ENCODE data around the gene MYL7.

The MYL7 gene

GRCh38 chr7:44114586-44115310, 26.4 kb downstream of the MYL7 start:
- Histone ChIP-seq H3K27ac (ENCODE audit: low read depth, low read length) (no peak overlapping the region), H3K36me3 (ENCODE audit: insufficient read depth, low read length) (peaks cover 69% of the 10 kb centered on the region), H3K4me3 (ENCODE audit: low read length) (no peak overlapping the region), H3K27me3 (ENCODE audit: insufficient read depth, low read length) (no peaks in the 10 kb centered on the region), H3K9ac (ENCODE audit: low read depth, low read length) (no peak overlapping the region), H3K9me3 (ENCODE audit: insufficient read depth, low read depth, low read length) (no peaks in the 10 kb centered on the region), H3K4me1 (ENCODE audit: insufficient read depth, low read length) (0 out of 2 replicates have a peak, but pooled peaks cover 6% of the 10 kb centered on the region)
- WGBS = 94% methylated on average over 12 of the region's 12 CpGs

- H3K4me3 ChIP-seq (ENCODE audit: low read length) = no peak overlapping the region
- H3K36me3 ChIP-seq (ENCODE audit: insufficient read depth, low read length) = peaks cover 62% of the 10 kb centered on the region
- H3K4me1 ChIP-seq (ENCODE audit: insufficient read depth, low read length) = 0 out of 2 replicates have a peak, but pooled peaks cover 6% of the 10 kb centered on the region
- H3K9me3 ChIP-seq (ENCODE audit: insufficient read depth, low read depth, low read length) = no peaks in the 10 kb centered on the region
- H3K27me3 ChIP-seq (ENCODE audit: insufficient read depth, low read length) = no peaks in the 10 kb centered on the region
- H3K9ac ChIP-seq (ENCODE audit: low read depth, low read length) = no peak overlapping the region
- H3K27ac ChIP-seq (ENCODE audit: low read depth, low read length) = no peak overlapping the region
- WGBS = 95% methylated on average over 24 of the region's 24 CpGs
Observed at GRCh38 chr7:44113764-44114354, 27.3 kb downstream of the MYL7 start.

- H3K4me1 ChIP-seq (ENCODE audit: insufficient read depth, low read length) = 0 out of 2 replicates have a peak, but pooled peaks cover 6% of the 10 kb centered on the region
- H3K27ac ChIP-seq (ENCODE audit: low read depth, low read length) = no peak overlapping the region
- H3K4me3 ChIP-seq (ENCODE audit: low read length) = no peak overlapping the region
- no peaks in the 10 kb centered on the region for H3K27me3 ChIP-seq (ENCODE audit: insufficient read depth, low read length)
- 92% methylated on average over 30 of the region's 34 CpGs for WGBS
- no peak overlapping the region for H3K9ac ChIP-seq (ENCODE audit: low read depth, low read length)
- no peaks in the 10 kb centered on the region for H3K9me3 ChIP-seq (ENCODE audit: insufficient read depth, low read depth, low read length)
- peaks cover 59% of the 10 kb centered on the region for H3K36me3 ChIP-seq (ENCODE audit: insufficient read depth, low read length)
Observed at GRCh38 chr7:44112997-44113763, 28.0 kb downstream of the MYL7 start.

- 85% methylated on average over 41 of the region's 41 CpGs for WGBS
Observed at GRCh38 chr7:44112231-44112996, 28.7 kb downstream of the MYL7 start.

GRCh38 chr7:44111761-44112160, 29.4 kb downstream of the MYL7 start:
- 93% methylated on average over 16 of the region's 16 CpGs for WGBS
- no peak overlapping the region for H3K4me3 ChIP-seq (ENCODE audit: low read length)
- H3K27ac ChIP-seq (ENCODE audit: low read depth, low read length) = no peak overlapping the region
- no peak overlapping the region for H3K9ac ChIP-seq (ENCODE audit: low read depth, low read length)
- 0 out of 2 replicates have a peak, but pooled peaks cover 6% of the 10 kb centered on the region for H3K4me1 ChIP-seq (ENCODE audit: insufficient read depth, low read length)
- H3K36me3 ChIP-seq (ENCODE audit: insufficient read depth, low read length) = peaks cover 48% of the 10 kb centered on the region
- no peaks in the 10 kb centered on the region for H3K9me3 ChIP-seq (ENCODE audit: insufficient read depth, low read depth, low read length)
- no peaks in the 10 kb centered on the region for H3K27me3 ChIP-seq (ENCODE audit: insufficient read depth, low read length)

More at GRCh38 chr7:44112231-44112996, 28.7 kb downstream of the MYL7 start:
- peaks cover 54% of the 10 kb centered on the region for H3K36me3 ChIP-seq (ENCODE audit: insufficient read depth, low read length)
- no peak overlapping the region for H3K4me3 ChIP-seq (ENCODE audit: low read length)
- H3K27ac ChIP-seq (ENCODE audit: low read depth, low read length) = no peak overlapping the region
- H3K4me1 ChIP-seq (ENCODE audit: insufficient read depth, low read length) = 0 out of 2 replicates have a peak, but pooled peaks cover 6% of the 10 kb centered on the region
- no peaks in the 10 kb centered on the region for H3K27me3 ChIP-seq (ENCODE audit: insufficient read depth, low read length)
- no peak overlapping the region for H3K9ac ChIP-seq (ENCODE audit: low read depth, low read length)
- no peaks in the 10 kb centered on the region for H3K9me3 ChIP-seq (ENCODE audit: insufficient read depth, low read depth, low read length)

GRCh38 chr7:44110719-44111635, 30.2 kb downstream of the MYL7 start:
- H3K27ac ChIP-seq (ENCODE audit: low read depth, low read length) = no peak overlapping the region
- 0 out of 2 replicates have a peak, but pooled peaks cover 6% of the 10 kb centered on the region for H3K4me1 ChIP-seq (ENCODE audit: insufficient read depth, low read length)
- WGBS = 89% methylated on average over 27 of the region's 27 CpGs
- H3K36me3 ChIP-seq (ENCODE audit: insufficient read depth, low read length) = peaks cover 40% of the 10 kb centered on the region
- H3K9me3 ChIP-seq (ENCODE audit: insufficient read depth, low read depth, low read length) = no peaks in the 10 kb centered on the region
- H3K4me3 ChIP-seq (ENCODE audit: low read length) = no peak overlapping the region
- no peaks in the 10 kb centered on the region for H3K27me3 ChIP-seq (ENCODE audit: insufficient read depth, low read length)
- no peak overlapping the region for H3K9ac ChIP-seq (ENCODE audit: low read depth, low read length)

GRCh38 chr7:44109991-44110390, 31.1 kb downstream of the MYL7 start:
- Histone ChIP-seq H3K27ac (ENCODE audit: low read depth, low read length) (no peak overlapping the region), H3K4me3 (ENCODE audit: low read length) (no peak overlapping the region), H3K27me3 (ENCODE audit: insufficient read depth, low read length) (peaks cover 4% of the 10 kb centered on the region), H3K36me3 (ENCODE audit: insufficient read depth, low read length) (peaks cover 30% of the 10 kb centered on the region), H3K4me1 (ENCODE audit: insufficient read depth, low read length) (peaks cover 13% of the 10 kb centered on the region; the same call in 1 of the 2 replicates), H3K9me3 (ENCODE audit: insufficient read depth, low read depth, low read length) (no peaks in the 10 kb centered on the region), H3K9ac (ENCODE audit: low read depth, low read length) (no peak overlapping the region)
- WGBS = 96% methylated on average over 18 of the region's 18 CpGs

- H3K9me3 ChIP-seq (ENCODE audit: insufficient read depth, low read depth, low read length) = no peaks in the 10 kb centered on the region
- peaks cover 6% of the 10 kb centered on the region for H3K27me3 ChIP-seq (ENCODE audit: insufficient read depth, low read length)
- no peak overlapping the region for H3K4me3 ChIP-seq (ENCODE audit: low read length)
- H3K36me3 ChIP-seq (ENCODE audit: insufficient read depth, low read length) = peaks cover 21% of the 10 kb centered on the region
- H3K4me1 ChIP-seq (ENCODE audit: insufficient read depth, low read length) = peaks cover 14% of the 10 kb centered on the region; the same call in 1 of the 2 replicates
- H3K9ac ChIP-seq (ENCODE audit: low read depth, low read length) = no peak overlapping the region
- WGBS = 88% methylated on average over 21 of the region's 21 CpGs
- no peak overlapping the region for H3K27ac ChIP-seq (ENCODE audit: low read depth, low read length)
Observed at GRCh38 chr7:44108768-44109750, 32.1 kb downstream of the MYL7 start.

- H3K27ac ChIP-seq (ENCODE audit: low read depth, low read length) = no peak overlapping the region
- no peaks in the 10 kb centered on the region for H3K9me3 ChIP-seq (ENCODE audit: insufficient read depth, low read depth, low read length)
- H3K4me1 ChIP-seq (ENCODE audit: insufficient read depth, low read length) = peaks cover 16% of the 10 kb centered on the region; the same call in 1 of the 2 replicates
- WGBS = 92% methylated on average over 21 of the region's 21 CpGs
- peaks cover 14% of the 10 kb centered on the region for H3K27me3 ChIP-seq (ENCODE audit: insufficient read depth, low read length)
- no peak overlapping the region for H3K9ac ChIP-seq (ENCODE audit: low read depth, low read length)
- peaks cover 15% of the 10 kb centered on the region; the same call in 1 of the 2 replicates for H3K36me3 ChIP-seq (ENCODE audit: insufficient read depth, low read length)
- H3K4me3 ChIP-seq (ENCODE audit: low read length) = no peak overlapping the region
Observed at GRCh38 chr7:44107961-44108767, 33.0 kb downstream of the MYL7 start.
